Measurements from ENCODE around the gene KRT3.
"Not testable (repeated sequence)": the region's sequence is repeated elsewhere in the genome, so short reads cannot be mapped to it uniquely, and the experiment has no call there.

The KRT3 gene

GRCh38 chr12:52769354-52769753, 26.6 kb downstream of the KRT3 start:
- no peak for DNase-seq (ENCODE audit: low read depth, low spot score)
- H3K4me3 ChIP-seq (ENCODE audit: low read length), result no peak overlapping the region

- no peak overlapping the region for H3K4me3 ChIP-seq (ENCODE audit: low read length)
Measured at GRCh38 chr12:52768479-52769200, 27.3 kb downstream of the KRT3 start.

GRCh38 chr12:52767427-52767826, 28.5 kb downstream of the KRT3 start:
- DNase-seq (ENCODE audit: low read depth, low spot score), result no peak
- no peak overlapping the region for H3K4me3 ChIP-seq (ENCODE audit: low read length)

More at GRCh38 chr12:52768479-52769200, 27.3 kb downstream of the KRT3 start:
- no peak for DNase-seq (ENCODE audit: low read depth, low spot score)

GRCh38 chr12:52767020-52767379, 28.9 kb downstream of the KRT3 start:
- no peak overlapping the region for H3K4me3 ChIP-seq (ENCODE audit: low read length)
- DNase-seq (ENCODE audit: low read depth, low spot score), result no peak

- no peak overlapping the region for H3K4me3 ChIP-seq (ENCODE audit: low read length)
- no peak for DNase-seq (ENCODE audit: low read depth, low spot score)
Measured at GRCh38 chr12:52766351-52767019, 29.4 kb downstream of the KRT3 start.

DNA sequence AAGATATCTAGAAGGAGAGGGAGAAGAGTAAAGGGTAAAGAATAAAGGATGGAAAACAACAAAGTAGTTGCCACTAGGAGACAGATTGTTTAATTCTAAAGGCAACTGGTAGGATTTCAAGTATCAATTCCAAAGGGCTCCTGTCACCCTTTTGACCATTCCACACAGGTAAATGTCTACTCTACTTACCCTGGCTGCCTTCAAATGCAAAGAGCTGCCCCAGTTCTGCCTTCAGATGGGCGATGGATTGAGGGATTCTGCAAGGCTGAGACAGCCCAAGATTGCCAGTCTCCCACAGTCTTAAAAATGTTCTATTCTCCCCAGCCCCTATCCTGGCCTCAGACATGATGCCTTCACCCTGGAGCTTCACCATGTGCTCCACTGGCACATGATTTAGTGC, 30.2 kb downstream of the KRT3 start:
- no peak for DNase-seq (ENCODE audit: low read depth, low spot score)
- no peak overlapping the region for H3K4me3 ChIP-seq (ENCODE audit: low read length)

DNA sequence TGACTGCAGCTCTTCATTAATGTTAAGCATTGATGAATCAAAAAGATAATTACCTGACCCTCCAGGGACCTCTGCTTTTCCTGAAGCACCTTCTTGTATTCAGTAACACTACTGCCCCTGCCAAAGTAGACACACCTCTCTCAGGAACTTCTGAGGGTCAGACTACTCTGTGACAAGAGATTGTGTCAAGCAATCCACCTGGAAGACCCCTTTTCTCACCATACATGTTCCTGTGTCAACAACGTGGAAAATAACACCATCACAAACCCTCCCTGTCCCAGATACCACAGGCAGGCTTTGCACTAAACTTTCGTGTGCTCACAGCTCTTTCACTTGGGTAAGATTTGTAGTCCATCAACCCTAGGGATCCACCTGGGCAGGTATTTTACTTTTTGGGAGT, 31.9 kb downstream of the KRT3 start:
- DNase-seq (ENCODE audit: low read depth, low spot score), result no peak
- H3K4me3 ChIP-seq (ENCODE audit: low read length), result no peak overlapping the region

- DNase-seq (ENCODE audit: low read depth, low spot score), result no peak
- H3K4me3 ChIP-seq (ENCODE audit: low read length), result no peak overlapping the region
Measured at GRCh38 chr12:52763036-52763659, 32.8 kb downstream of the KRT3 start.

- no peak for DNase-seq (ENCODE audit: low read depth, low spot score)
- H3K4me3 ChIP-seq (ENCODE audit: low read length), result no peak overlapping the region
Measured at GRCh38 chr12:52761802-52762201, 34.1 kb downstream of the KRT3 start.

GRCh38 chr12:52761218-52761617, 34.7 kb downstream of the KRT3 start:
- DNase-seq (ENCODE audit: low read depth, low spot score), result not testable (repeated sequence)

GRCh38 chr12:52760623-52761022, 35.3 kb downstream of the KRT3 start:
- H3K4me3 ChIP-seq (ENCODE audit: low read length), result no peak overlapping the region
- DNase-seq (ENCODE audit: low read depth, low spot score), result no peak

More at GRCh38 chr12:52761218-52761617, 34.7 kb downstream of the KRT3 start:
- not testable (repeated sequence) for H3K4me3 ChIP-seq (ENCODE audit: low read length)

DNA sequence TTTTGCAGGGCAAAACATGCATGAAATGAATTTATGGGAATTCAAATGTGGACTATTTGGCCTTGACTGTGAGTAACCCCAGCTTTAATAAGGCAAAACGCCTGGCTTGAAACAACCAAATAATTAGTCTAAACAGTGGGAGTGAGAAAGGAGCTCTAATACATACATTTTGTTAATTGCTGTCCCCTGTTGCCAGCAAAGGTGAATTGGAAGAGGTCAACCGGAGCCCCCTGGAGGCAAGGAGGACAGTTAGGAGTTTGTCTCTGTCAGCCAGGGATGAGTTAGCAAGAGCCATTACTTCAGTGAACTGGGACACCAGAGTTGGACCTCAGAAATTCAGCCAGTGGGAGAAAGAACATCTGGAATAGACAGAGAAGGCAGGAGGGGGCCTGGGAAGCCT, 36.2 kb downstream of the KRT3 start:
- DNase-seq (ENCODE audit: low read depth, low spot score), result no peak
- no peak overlapping the region for H3K4me3 ChIP-seq (ENCODE audit: low read length)

DNA sequence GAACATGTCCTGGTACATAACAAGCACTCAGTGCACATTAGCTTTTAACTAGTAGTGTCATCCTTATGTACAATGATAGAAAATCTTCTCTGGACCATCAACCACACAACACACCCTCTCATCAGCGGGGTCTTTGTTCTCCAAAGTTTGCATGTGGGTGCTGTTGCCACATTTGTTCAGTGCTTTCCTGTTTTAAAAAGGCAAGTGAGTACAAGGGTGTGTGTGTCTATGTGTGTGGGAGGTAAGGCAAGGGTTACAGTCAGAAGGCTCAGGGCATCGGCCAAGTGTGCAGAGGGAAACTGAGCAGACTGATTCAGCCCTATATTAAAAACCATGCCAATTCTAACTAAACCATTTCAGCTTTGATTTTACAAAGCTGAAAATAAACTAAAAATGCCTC, 36.7 kb downstream of the KRT3 start:
- H3K4me3 ChIP-seq (ENCODE audit: low read length), result no peak overlapping the region
- DNase-seq (ENCODE audit: low read depth, low spot score), result no peak

- H3K4me3 ChIP-seq (ENCODE audit: low read length), result no peak overlapping the region
- DNase-seq (ENCODE audit: low read depth, low spot score), result no peak
Measured at GRCh38 chr12:52757449-52758176, 38.3 kb downstream of the KRT3 start.

DNA sequence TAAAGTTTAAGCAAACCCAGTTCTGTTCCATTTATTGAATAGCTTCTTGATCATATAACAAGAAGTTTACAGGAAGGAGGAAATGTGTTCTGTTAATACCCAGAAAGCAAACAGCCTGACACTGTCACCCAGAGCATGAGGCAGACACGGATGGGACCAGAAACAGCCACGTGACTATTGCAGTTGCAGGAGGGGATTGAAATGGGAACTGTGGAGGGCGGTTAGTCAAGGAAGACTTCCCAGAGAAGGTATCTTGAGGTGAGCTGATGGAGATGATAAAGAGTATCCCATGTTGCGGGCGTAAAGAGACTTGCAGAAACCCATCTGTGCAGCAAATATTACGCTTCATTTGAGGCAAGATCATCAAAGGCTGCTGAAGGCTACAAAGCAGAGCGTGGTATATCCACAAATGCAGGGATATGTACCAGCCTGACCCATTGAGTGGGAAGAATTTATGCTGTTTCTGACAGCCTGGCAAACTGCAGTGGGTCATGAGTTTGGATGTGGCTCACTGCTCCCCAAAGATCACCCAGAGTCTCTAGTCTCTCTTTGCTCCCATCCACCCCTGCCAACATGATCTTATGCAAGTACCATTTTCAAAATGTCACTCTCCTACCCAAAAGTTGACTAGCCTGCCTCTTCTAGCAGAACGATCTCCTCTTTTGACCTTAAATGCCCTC, 39.5 kb downstream of the KRT3 start:
- no peak for DNase-seq (ENCODE audit: low read depth, low spot score)
- no peak overlapping the region for H3K4me3 ChIP-seq (ENCODE audit: low read length)

GRCh38 chr12:52755533-52755932, 40.4 kb downstream of the KRT3 start:
- no peak for DNase-seq (ENCODE audit: low read depth, low spot score)
- H3K4me3 ChIP-seq (ENCODE audit: low read length), result no peak overlapping the region

- H3K4me3 ChIP-seq (ENCODE audit: low read length), result no peak overlapping the region
- DNase-seq (ENCODE audit: low read depth, low spot score), result no peak
Measured at GRCh38 chr12:52754135-52754534, 41.8 kb downstream of the KRT3 start.

- no peak for DNase-seq (ENCODE audit: low read depth, low spot score)
- no peak overlapping the region for H3K4me3 ChIP-seq (ENCODE audit: low read length)
Measured at GRCh38 chr12:52753283-52753682, 42.6 kb downstream of the KRT3 start.

DNA sequence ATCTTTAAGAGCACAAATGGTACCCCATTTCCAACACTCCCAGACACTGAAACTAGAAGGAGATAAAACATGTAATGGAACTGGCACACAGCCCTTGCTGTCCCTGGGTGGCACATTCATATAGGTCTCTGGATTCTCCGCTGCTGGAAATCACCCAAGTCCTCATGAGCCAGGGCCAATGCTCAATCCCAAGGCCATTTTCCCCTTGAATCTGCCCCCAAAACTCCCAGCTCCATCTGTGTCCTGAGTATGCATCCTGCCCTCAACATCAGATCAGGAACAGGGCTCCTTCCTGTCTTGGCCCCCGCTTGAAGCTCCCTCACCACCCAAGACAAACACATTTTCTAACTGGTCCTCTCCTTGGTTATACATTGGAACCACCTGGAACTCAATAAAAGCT, 43.4 kb downstream of the KRT3 start:
- DNase-seq (ENCODE audit: low read depth, low spot score), result no peak
- no peak overlapping the region for H3K4me3 ChIP-seq (ENCODE audit: low read length)
